HCT116 (cell line): ENCODE data around the gene PRKG1. TPM values are rescaled to one million over a fixed set of nuclear protein-coding genes. Genes with fewer than 3 reads are reported as not detected.

Experiments
- ATAC-seq: fragments of 200-7000 bp; cut with Tn5 transposase; 2 replicates; pipeline ENCODE4 v1.9.1; 2020; ENCODE audit warnings: mild to moderate bottlenecking, moderate library complexity
- BruUV-seq: library from RNA; stranded (reverse); fragments of 400-500 nt; replicated peaks from 2 replicates; lab custom pipeline; 2021; lab: Mats Ljungman, UMichigan
- CTCF ChIA-PET: fragments of 300-600 bp; sonication (Branson Sonifier 250); formaldehyde crosslinking; loops from one replicate; lab custom pipeline; 2021; ENCODE audit warnings: antibody characterized with exemption; lab: Charles Lee
- POLR2A ChIA-PET: fragments of 300-600, 350-600 bp; sonication (Branson Sonifier 250); formaldehyde crosslinking; loops from one replicate; lab custom pipeline; 2021; ENCODE audit warnings: antibody characterized with exemption; lab: Charles Lee
- RAD21 ChIA-PET, 2 experiments: fragments of 300-600 bp; sonication (Branson Sonifier 250); formaldehyde crosslinking; loops; one replicate each; lab custom pipeline; 2023; ENCODE audit warnings: low total read pairs in 2 of 2; ENCODE audit not compliant: uncharacterized antibody in 2 of 2, unreplicated experiment in 2 of 2, low non-redundant PET in 1 of 2; lab: Charles Lee
- DNase-seq: peaks from one replicate; pipeline ENCODE4 v3.0.0-alpha.2; 2010; ENCODE audit warnings: low read depth, low spot score
- H2AFZ ChIP-seq: fragments of 200-600 bp; shearing (Covaris generic), sonication (generic); 2 replicates; pipeline ENCODE4 v1.6.1; 2017; ENCODE audit warnings: low read depth, mixed run types, mixed read lengths, antibody characterized with exemption, low read length; ENCODE audit not compliant: poor library complexity, severe bottlenecking
- H3K27ac ChIP-seq: 2 replicates; pipeline ENCODE4 v1.5.1; 2012; ENCODE audit warnings: low read depth, low read length
- H3K27me3 ChIP-seq: fragments of 200-600 bp; sonication (generic); 2 replicates; pipeline ENCODE4 v1.6.1; 2016; ENCODE audit warnings: mixed run types, low read length, mixed read lengths; ENCODE audit not compliant: insufficient read depth
- H3K36me3 ChIP-seq, 2 experiments: fragments of 200-500 bp in 1 of 2; fragments of 200-600 bp in 1 of 2; sonication (Bioruptor generic) in 1 of 2; sonication (generic) in 1 of 2; 2 replicates each; pipeline versions ENCODE4 v1.5.1 to v1.6.1; 2014 to 2016; ENCODE audit warnings: low read length in 2 of 2, inconsistent platforms in 1 of 2, mixed read lengths in 1 of 2, mixed run types in 1 of 2; ENCODE audit not compliant: insufficient read depth in 2 of 2, control insufficient read depth in 1 of 2
- H3K4me1 ChIP-seq, 2 experiments: fragments of 200-600 bp in 1 of 2; sonication (generic) in 1 of 2; 2 replicates each; pipeline versions ENCODE4 v1.5.1 to v1.6.1; 2012 to 2017; ENCODE audit warnings: low read length in 2 of 2, inconsistent platforms in 1 of 2, mild to moderate bottlenecking in 1 of 2, mixed read lengths in 1 of 2, mixed run types in 1 of 2, moderate library complexity in 1 of 2; ENCODE audit not compliant: insufficient read depth in 2 of 2, control insufficient read depth in 1 of 2
- H3K4me2 ChIP-seq: fragments of 200-600 bp; sonication (generic); 2 replicates; pipeline ENCODE4 v1.6.1; 2017; ENCODE audit warnings: mixed run types, low read length, mixed read lengths
- H3K4me3 ChIP-seq, 2 experiments: fragments of 200-600 bp in 1 of 2; sonication (generic) in 1 of 2; replicated peaks in 1 of 2; 2 replicates each; pipeline ENCODE4 v1.5.1; 2011 to 2016; ENCODE audit warnings: low read length in 2 of 2, control low read depth in 1 of 2, low read depth in 1 of 2, mild to moderate bottlenecking in 1 of 2, mixed read lengths in 1 of 2, mixed run types in 1 of 2
- H3K79me2 ChIP-seq: fragments of 200-600 bp; sonication (generic); 2 replicates; pipeline ENCODE4 v1.6.1; 2017; ENCODE audit warnings: mild to moderate bottlenecking, mixed run types, low read length, moderate library complexity, mixed read lengths; ENCODE audit not compliant: insufficient read depth
- H3K9ac ChIP-seq: fragments of 200-600 bp; sonication (generic); 2 replicates; pipeline ENCODE4 v1.6.1; 2016; ENCODE audit warnings: low read length, mixed read lengths
- H3K9me2 ChIP-seq: fragments of 200-600 bp; sonication (generic), shearing (Covaris generic); 2 replicates; pipeline ENCODE4 v1.6.1; 2017; ENCODE audit warnings: mixed run types, mild to moderate bottlenecking, moderate library complexity; ENCODE audit not compliant: insufficient read depth
- H3K9me3 ChIP-seq, 2 experiments: fragments of 200-500 bp in 1 of 2; fragments of 200-600 bp in 1 of 2; sonication (Bioruptor generic) in 1 of 2; sonication (generic) in 1 of 2; 2 replicates each; pipeline ENCODE4 v1.6.1; 2014 to 2017; ENCODE audit warnings: low read length in 2 of 2, mixed read lengths in 2 of 2, inconsistent platforms in 1 of 2, low read depth in 1 of 2, mild to moderate bottlenecking in 1 of 2, mixed run types in 1 of 2, moderate library complexity in 1 of 2; ENCODE audit not compliant: control insufficient read depth in 1 of 2, insufficient read depth in 1 of 2
- H4K20me1 ChIP-seq: fragments of 200-600 bp; sonication (generic), shearing (Covaris generic); 2 replicates; pipeline ENCODE4 v1.6.1; 2017; ENCODE audit warnings: mixed run types, mild to moderate bottlenecking, moderate library complexity; ENCODE audit not compliant: insufficient read depth
- EGR1 ChIP-seq: IDR thresholded peaks from 2 replicates; pipeline ENCODE4 v1.6.1; 2012; ENCODE audit warnings: low read depth
- EZH2 ChIP-seq: fragments of 200-600 bp; sonication (generic); IDR thresholded peaks from 2 replicates; pipeline ENCODE4 v1.6.1; 2017; ENCODE audit warnings: antibody characterized with exemption, mixed run types
- FOSL1 ChIP-seq: IDR thresholded peaks from 2 replicates; pipeline ENCODE4 v1.6.1; 2012; ENCODE audit warnings: low read depth
- JUND ChIP-seq: IDR thresholded peaks from 2 replicates; pipeline ENCODE4 v1.6.1; 2012
- POLR2A ChIP-seq: IDR thresholded peaks from 2 replicates; pipeline ENCODE4 v1.7.0; 2011; ENCODE audit warnings: borderline replicate concordance; ENCODE audit not compliant: insufficient read depth, insufficient read length; ENCODE audit errors: extremely low read depth
- RAD21 ChIP-seq: IDR thresholded peaks from 2 replicates; pipeline ENCODE4 v1.6.1; 2012; ENCODE audit warnings: low read depth, mild to moderate bottlenecking
- SIN3A ChIP-seq: IDR thresholded peaks from 2 replicates; pipeline ENCODE4 v1.6.1; 2012; ENCODE audit warnings: low read depth
- TCF7L2 ChIP-seq: IDR thresholded peaks from 2 replicates; pipeline ENCODE4 v1.7.0; 2011; ENCODE audit warnings: borderline replicate concordance, inconsistent platforms; ENCODE audit not compliant: insufficient read depth, insufficient read length; ENCODE audit errors: extremely low read depth
- intact Hi-C: fragments of 100-400 bp; cut with micrococcal nuclease; formaldehyde crosslinking; loops from 2 replicates; pipeline ENCODE4 v1.10.0; 2022
- total RNA-seq: library from RNA; stranded (reverse); gene quantifications from one replicate; pipeline ENCODE4 v1.2.1, GENCODE V29; 2021; ENCODE audit not compliant: unreplicated experiment
- TF ChIP-seq, protein P1 (sequence below): IDR thresholded peaks from 2 replicates; pipeline ENCODE4 v1.6.1; 2012; ENCODE audit warnings: low read depth
- TF ChIP-seq, protein P2 (sequence below): IDR thresholded peaks from 2 replicates; pipeline ENCODE4 v1.6.1; 2012

The PRKG1 gene
- total RNA-seq, 1 experiment from 2014 or later: 1.4 TPM

DNA sequence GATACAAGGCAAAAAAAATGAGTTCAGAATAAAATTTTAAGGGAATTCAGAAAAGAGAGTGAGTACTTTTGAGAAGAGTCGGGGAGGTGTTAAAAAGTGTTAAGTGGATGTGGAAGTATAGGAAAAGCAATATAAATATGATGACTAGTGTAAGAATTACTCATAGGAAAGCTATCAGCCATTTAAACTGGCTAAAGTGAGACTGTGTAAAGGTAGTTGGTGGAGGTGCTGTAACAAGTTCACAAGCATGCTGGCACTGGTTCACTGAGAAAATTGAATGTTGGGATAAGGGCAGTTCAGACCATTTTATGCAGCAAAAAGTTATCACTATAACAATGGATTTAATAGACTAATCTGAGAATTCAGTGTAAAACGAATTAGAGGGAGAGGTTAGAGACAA, 1060.8 kb downstream of the PRKG1 start:
- H3K4me2 ChIP-seq: no peak overlapping the region
- DNase-seq (no peak), ATAC-seq (no peak)
- no TSS peak for BruUV-seq
- no peak overlapping the region for H3K9ac ChIP-seq
- H3K27me3 ChIP-seq: no peaks in the 10 kb centered on the region
- CTCF ChIA-PET: no interaction called here
- H4K20me1 ChIP-seq: no peaks in the 10 kb centered on the region
- no peaks in the 10 kb centered on the region for H3K9me3 ChIP-seq
- intact Hi-C loops: no loop called here
- RAD21 ChIA-PET: no interaction called here
- H3K79me2 ChIP-seq: no peaks in the 10 kb centered on the region
- POLR2A ChIA-PET: no interaction called here
- H3K36me3 ChIP-seq: no peaks in the 10 kb centered on the region
- no peak overlapping the region for H3K27ac ChIP-seq
- no peaks in the 10 kb centered on the region for H3K4me1 ChIP-seq
- TF ChIP-seq FOSL1 (no peak), EGR1 (no peak), TCF7L2 (no peak)
- TF ChIP-seq, protein P1, sequence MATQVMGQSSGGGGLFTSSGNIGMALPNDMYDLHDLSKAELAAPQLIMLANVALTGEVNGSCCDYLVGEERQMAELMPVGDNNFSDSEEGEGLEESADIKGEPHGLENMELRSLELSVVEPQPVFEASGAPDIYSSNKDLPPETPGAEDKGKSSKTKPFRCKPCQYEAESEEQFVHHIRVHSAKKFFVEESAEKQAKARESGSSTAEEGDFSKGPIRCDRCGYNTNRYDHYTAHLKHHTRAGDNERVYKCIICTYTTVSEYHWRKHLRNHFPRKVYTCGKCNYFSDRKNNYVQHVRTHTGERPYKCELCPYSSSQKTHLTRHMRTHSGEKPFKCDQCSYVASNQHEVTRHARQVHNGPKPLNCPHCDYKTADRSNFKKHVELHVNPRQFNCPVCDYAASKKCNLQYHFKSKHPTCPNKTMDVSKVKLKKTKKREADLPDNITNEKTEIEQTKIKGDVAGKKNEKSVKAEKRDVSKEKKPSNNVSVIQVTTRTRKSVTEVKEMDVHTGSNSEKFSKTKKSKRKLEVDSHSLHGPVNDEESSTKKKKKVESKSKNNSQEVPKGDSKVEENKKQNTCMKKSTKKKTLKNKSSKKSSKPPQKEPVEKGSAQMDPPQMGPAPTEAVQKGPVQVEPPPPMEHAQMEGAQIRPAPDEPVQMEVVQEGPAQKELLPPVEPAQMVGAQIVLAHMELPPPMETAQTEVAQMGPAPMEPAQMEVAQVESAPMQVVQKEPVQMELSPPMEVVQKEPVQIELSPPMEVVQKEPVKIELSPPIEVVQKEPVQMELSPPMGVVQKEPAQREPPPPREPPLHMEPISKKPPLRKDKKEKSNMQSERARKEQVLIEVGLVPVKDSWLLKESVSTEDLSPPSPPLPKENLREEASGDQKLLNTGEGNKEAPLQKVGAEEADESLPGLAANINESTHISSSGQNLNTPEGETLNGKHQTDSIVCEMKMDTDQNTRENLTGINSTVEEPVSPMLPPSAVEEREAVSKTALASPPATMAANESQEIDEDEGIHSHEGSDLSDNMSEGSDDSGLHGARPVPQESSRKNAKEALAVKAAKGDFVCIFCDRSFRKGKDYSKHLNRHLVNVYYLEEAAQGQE: no peak
- H3K4me3 ChIP-seq: no peak overlapping the region
- H2AFZ ChIP-seq: no peak overlapping the region
- H3K9me2 ChIP-seq: no peaks in the 10 kb centered on the region

DNA sequence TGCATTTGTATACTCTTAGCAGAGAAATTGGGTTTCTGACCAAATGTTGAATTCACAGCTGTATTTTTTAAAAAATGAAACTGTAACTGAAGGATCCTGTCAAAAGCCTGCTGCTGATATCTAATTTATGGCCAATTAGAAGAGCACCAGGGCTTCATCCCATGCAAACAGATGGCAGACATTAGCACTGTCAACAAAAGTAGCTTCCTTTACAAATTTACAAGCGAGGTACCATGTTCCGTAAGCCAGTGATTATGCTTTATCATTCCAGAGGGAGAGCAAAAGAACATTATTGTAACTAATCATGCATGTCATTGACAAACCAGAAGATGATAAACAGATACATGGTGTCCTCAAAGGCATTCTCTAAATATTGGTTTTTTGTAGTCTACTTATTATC, 1062.6 kb downstream of the PRKG1 start:
- Histone ChIP-seq H3K27ac (no peak overlapping the region), H3K27me3 (no peaks in the 10 kb centered on the region), H3K9ac (no peak overlapping the region), H3K36me3 (no peaks in the 10 kb centered on the region), H4K20me1 (no peaks in the 10 kb centered on the region), H3K4me1 (no peaks in the 10 kb centered on the region), H3K4me2 (no peak overlapping the region), H3K4me3 (no peak overlapping the region), H3K79me2 (no peaks in the 10 kb centered on the region), H3K9me2 (no peaks in the 10 kb centered on the region), H2AFZ (no peak overlapping the region), H3K9me3 (no peaks in the 10 kb centered on the region)
- POLR2A ChIA-PET: no interaction called here
- ATAC-seq: no peak
- BruUV-seq: no TSS peak
- intact Hi-C loops: no loop called here
- CTCF ChIA-PET: no interaction called here
- RAD21 ChIA-PET: no interaction called here
- no peak for DNase-seq
- TF ChIP-seq TCF7L2: no peak
- no peak for TF ChIP-seq POLR2A
- TF ChIP-seq RAD21: no peak
- TF ChIP-seq JUND: no peak
- no peak for TF ChIP-seq EGR1
- TF ChIP-seq, protein P2, sequence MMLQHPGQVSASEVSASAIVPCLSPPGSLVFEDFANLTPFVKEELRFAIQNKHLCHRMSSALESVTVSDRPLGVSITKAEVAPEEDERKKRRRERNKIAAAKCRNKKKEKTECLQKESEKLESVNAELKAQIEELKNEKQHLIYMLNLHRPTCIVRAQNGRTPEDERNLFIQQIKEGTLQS: no peak
- TF ChIP-seq EZH2: no peak
- TF ChIP-seq SIN3A: no peak
